Smooth muscle cell of the brain vasculature (primary cell): Measurements from ENCODE around the gene BAHCC1.

Experiments
- DNase-seq: peaks from one replicate; pipeline ENCODE4 v3.0.0-alpha.2; 2012; ENCODE audit warnings: low read depth, low spot score

The BAHCC1 gene

DNA sequence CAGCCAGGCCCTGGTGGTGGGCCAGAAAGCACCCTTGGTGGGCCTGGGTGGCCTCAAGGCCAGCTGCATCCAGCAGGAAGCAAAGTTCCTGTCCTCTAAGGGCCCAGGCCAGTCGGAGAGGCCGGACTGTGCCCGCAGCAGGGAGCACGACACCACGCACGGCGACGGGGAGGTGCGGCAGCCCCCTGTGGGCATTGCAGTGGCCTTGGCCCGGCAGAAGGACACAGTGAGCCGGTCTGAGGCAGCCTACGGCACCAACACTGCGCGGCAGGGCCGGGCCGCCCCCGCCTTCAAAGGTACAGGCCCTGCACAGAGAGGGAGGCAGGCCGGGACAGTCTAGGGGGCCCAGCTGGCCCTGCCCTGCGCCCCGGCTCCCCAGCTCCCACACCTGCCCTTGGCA is 48.0 kb downstream of the BAHCC1 start:
- DNase-seq: no peak

DNA sequence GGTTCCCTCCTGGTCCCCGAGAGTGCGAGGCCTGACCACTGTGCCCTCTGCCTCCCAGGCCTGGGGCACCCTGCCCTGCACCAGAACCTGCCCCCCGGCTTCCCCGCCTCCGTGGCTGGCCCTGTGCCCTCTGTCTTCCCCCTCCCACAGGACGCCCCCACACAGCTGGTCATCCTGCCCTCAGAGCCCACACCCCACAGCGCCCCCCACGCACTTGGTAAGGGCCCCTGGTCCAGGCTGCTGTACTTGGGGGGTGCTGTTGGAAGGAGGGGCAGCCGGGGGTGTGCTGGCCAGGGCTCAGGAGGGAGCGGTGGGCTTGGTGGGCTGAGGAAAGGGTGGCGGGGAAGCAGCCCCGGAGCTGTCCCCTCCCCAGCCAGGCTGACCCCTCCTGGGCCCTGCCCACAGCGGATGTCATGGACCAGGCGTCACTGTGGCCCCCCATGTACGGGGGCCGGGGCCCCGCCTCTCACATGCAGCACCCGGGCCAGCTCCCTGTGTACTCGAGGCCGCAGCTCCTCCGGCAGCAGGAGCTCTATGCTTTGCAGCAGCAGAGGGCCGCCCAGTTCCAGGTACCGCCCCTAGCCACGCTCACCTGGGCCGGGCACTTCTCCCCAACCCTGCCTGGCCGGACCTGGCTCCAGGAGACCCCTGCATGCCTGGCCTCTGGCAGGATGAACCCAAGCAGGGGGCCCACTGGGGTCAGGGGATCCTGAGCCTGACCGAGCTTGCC is 49.5 kb downstream of the BAHCC1 start:
- DNase-seq: no peak

- DNase-seq: no peak
Observed at GRCh38 chr17:81445642-81446503, 50.6 kb downstream of the BAHCC1 start.

DNA sequence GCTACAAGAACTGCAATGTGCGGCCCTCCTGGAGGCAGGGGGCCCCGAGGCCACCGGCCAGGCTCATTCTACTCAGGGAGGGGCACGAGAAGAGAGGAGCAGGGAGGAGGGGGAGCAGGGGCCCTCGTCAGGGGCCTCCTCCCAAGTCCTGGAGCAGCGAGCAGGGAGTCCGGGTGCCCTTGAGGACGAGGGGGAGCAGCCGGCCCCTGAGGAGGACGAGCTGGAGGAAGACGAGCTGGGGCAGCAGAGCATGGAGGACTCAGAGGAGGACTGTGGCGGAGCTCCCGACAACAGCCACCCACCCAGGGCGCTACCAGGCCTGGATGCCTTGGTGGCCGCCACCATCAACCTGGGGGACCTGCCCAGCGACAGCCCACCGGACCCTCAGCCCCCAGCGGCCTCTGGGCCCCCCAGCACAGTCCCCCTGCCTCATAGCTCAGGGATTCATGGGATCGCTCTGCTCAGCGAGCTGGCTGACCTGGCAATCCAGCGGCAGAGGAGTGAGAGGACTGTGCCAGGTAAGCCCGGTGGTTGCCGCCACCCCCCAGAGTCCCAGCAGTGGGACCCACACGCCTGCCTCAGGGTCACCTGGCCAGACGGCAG is 52.2 kb downstream of the BAHCC1 start:
- no peak for DNase-seq

GRCh38 chr17:81448442-81448841 is 53.2 kb downstream of the BAHCC1 start:
- no peak for DNase-seq

GRCh38 chr17:81448950-81449349 is 53.7 kb downstream of the BAHCC1 start:
- DNase-seq: no peak

DNA sequence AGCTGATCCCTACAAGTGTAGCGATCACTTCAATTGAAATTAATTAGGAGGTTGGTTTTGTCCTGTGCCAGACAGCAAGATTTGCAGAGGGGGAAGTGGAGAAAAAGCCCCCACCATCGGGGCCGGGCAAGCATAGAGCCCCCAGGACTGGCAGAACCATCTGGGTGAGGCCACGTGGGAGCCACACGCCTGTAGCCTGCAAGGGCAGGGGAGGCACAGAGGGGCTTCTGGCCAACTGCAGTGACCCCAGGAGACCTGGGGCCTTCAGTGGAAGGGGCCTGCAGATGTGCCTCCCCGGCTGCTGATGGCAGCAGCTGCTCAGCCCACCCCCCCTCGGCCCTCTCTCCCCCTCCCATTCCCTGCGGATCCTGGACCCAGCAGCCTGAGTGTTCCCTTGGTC is 54.1 kb downstream of the BAHCC1 start:
- DNase-seq: no peak

DNA sequence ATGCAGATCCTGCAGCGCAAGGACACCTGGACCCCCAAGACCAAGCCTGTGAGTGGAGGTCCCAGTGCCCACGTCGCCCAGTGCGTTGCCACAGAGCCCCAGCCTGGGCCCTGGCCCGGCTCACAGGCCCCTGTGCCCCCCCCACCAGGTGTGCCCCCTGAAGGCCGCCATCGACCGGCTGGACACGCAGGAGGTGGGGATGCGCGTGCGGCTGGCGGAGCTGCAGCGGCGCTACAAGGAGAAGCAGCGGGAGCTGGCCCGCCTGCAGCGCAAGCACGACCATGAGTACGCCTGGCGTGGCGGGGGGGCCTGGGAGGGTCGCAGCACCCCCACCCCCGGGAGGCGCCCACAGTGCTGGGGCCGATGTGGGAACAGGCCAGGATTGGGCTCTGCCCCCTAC is 56.6 kb downstream of the BAHCC1 start:
- DNase-seq: no peak

GRCh38 chr17:81452551-81452950 is 57.3 kb downstream of the BAHCC1 start:
- no peak for DNase-seq

DNA sequence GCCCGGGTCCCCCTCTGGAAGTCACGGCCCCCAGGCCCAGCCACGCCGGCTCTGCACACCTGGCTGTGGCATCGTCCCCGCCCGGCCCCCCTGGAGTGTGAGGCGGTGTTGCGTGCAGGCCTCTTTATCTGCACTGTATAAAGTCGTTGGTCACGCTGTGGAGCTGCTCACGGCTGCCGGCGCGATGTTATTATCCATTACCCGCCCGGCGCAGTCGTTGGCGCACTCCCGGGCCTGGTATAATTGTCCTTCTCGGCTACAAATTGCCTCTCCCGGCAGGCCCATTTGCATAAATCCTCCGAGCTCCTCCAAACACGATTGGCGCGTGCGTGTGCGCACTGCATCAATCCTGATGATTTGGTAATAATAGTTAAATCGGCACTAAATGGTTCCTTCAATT is 57.8 kb downstream of the BAHCC1 start:
- DNase-seq: no peak

GRCh38 chr17:81453712-81454111 is 58.5 kb downstream of the BAHCC1 start:
- DNase-seq: no peak

GRCh38 chr17:81454473-81454872 is 59.2 kb downstream of the BAHCC1 start:
- no peak for DNase-seq

- no peak for DNase-seq
Observed at GRCh38 chr17:81455387-81455786, 60.1 kb downstream of the BAHCC1 start.

DNA sequence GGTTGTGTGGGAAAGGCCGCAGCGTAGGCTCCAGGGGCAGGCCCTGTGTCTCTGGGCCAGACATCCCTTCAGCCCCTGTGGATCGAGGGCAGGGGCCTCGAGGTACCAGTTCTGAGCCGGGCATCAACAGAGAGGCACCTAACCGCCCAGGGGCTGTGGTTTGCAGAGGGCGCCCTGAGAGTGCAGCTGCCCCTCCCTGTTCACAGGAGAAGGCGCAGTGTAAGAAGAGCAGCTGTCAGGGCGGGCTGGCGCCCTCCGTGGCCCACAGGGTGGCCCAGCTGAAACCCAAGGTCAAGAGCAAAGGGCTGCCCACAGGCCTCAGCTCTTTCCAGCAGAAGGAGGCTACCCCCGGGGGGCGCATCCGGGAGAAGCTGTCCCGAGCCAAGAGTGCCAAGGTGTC is 60.8 kb downstream of the BAHCC1 start:
- no peak for DNase-seq

DNA sequence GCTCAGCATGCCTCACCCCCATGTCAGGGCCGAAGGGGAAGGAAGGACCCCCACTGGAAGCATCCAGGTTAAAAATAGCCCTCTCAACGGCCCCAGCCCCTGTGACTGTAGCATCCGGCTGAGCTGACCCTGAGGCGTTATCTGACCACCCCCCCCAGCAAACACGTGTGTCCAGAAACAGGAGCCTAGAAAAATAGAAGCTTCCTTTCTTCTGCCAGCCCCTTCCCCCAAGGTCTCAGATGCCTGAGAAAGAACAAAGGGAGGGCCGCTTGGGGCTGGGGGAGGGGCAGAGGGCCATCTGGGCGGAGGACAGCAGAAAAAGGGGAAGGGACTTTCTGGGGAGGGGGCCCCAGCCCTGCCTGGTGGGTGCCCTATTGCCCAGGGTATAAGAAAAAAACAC is 61.5 kb downstream of the BAHCC1 start:
- no peak for DNase-seq

DNA sequence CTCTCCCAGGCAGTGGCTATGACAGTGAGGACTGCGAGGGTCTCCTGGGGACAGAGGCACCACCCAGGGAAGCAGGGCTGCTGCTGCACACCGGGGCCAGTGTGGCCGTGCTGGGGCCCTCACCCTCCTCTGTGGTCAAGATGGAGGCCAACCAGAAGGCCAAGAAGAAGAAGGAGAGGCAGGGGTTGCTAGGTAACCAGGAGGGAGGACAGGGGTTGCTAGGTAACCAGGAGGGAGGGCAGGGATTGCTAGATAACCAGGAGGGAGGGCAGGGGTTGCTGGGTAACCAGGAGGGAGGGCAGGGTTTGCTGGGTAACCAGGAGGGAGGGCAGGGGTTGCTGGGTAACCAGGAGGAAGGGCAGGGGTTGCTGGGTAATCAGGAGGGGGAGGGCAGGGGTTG is 62.1 kb downstream of the BAHCC1 start:
- DNase-seq: no peak

GRCh38 chr17:81457917-81458555 is 62.8 kb downstream of the BAHCC1 start:
- no peak for DNase-seq

DNA sequence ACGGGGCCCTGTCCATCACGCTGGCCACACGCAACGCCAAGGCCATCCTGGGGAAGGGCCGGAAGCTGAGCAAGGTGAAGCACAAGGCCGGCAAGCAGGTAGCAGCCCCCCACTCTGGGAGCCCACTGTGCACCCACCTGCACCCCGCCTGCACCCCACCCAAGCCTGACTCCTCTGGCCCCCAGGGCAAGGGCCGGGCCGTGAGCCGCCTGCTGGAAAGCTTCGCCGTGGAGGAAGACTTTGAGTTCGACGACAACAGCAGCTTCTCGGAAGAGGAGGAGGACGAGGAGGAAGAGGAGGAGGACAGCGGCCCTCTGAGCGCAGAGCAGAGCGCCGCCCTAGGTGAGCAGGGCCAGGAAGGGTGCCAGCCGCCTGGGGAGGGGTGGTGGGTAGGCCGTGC is 63.4 kb downstream of the BAHCC1 start:
- DNase-seq: no peak

DNA sequence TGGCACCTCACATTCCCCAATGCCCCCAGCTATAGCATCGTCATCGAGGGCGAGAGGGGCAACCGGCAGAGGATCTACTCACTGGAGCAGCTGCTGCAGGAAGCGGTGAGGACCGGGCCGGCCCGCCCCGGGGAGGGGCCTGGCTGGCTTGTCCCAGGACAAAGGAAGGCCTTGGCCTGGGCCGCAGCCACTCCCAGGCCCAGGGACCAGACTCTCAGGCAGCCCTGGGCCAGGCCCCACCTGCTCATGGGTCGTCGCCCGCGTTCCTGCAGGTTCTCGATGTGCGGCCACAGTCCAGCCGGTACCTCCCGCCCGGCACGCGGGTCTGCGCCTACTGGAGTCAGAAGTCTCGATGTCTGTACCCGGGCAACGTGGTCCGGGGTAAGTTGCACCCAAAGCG is 64.0 kb downstream of the BAHCC1 start:
- no peak for DNase-seq

DNA sequence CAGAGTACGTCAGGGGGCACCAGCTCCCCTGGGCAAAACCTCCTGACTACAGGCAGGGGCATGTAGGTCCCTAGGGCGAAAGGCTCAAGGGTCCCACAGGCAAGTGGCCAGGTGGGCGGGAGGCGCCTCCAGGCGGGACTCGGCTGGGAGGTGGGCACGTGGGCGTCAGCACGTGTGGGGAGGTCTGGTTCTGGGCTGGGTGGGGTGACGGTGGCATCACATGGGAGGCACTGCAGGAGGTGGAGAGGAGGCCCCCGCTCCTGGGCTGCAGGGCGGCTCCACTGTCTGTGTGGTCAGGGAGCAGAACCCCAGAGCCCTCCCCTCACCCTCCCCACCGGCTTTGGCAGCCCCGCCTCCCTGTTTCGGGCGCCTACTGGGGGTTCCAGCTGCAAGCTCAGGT is 64.6 kb downstream of the BAHCC1 start:
- no peak for DNase-seq

DNA sequence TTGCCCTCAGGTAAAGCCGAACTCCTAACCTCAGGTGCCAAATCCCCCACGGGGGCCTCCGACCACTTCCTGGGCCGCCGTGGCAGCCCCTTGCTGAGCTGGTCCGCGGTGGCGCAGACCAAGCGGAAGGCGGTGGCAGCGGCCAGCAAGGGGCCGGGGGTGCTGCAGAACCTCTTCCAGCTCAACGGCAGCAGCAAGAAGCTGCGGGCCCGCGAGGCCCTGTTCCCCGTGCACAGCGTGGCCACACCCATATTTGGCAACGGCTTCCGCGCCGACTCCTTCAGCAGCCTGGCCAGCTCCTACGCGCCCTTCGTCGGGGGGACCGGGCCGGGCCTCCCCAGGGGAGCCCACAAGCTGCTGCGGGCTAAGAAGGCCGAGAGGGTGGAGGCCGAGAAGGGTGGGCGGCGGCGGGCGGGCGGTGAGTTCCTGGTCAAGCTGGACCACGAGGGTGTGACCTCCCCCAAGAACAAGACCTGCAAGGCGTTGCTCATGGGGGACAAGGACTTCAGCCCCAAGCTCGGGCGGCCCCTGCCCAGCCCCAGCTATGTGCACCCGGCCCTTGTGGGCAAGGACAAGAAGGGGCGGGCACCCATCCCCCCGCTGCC is 65.7 kb downstream of the BAHCC1 start:
- no peak for DNase-seq
